Measurements from ENCODE around the gene SLC13A2.

SLC13A2 gene

GRCh38 chr17:28497931-28498330 lies 24.5 kb downstream of the SLC13A2 start:
- Histone ChIP-seq H3K27me3 (ENCODE audit: insufficient read depth, low read length, poor library complexity, severe bottlenecking) (no peaks in the 10 kb centered on the region), H3K4me3 (ENCODE audit: low read length, poor library complexity, severe bottlenecking) (no peak overlapping the region), H3K9ac (ENCODE audit: low read depth, low read length, poor library complexity, severe bottlenecking) (no peak overlapping the region), H3K79me2 (ENCODE audit: insufficient read depth, low read length) (no peaks in the 10 kb centered on the region), H3K9me2 (replicated peaks; ENCODE audit: low read depth, low read length) (no peaks in the 10 kb centered on the region), H3K4me1 (ENCODE audit: insufficient read depth, low read length, poor library complexity, severe bottlenecking) (peaks cover 11% of the 10 kb centered on the region), H3F3A (ENCODE audit: low read depth) (no peaks in the 10 kb centered on the region), H3K4me2 (ENCODE audit: low read depth, low read length, poor library complexity, severe bottlenecking) (no peak overlapping the region), H3K9me3 (ENCODE audit: insufficient read depth, low read depth, low read length) (no peaks in the 10 kb centered on the region), H4K20me1 (ENCODE audit: insufficient read depth, low read length, poor library complexity, severe bottlenecking) (no peaks in the 10 kb centered on the region), H2AFZ (ENCODE audit: low read length) (no peak overlapping the region), H3K36me3 (ENCODE audit: insufficient read depth, low read length) (no peaks in the 10 kb centered on the region)
- TF ChIP-seq, protein P1, sequence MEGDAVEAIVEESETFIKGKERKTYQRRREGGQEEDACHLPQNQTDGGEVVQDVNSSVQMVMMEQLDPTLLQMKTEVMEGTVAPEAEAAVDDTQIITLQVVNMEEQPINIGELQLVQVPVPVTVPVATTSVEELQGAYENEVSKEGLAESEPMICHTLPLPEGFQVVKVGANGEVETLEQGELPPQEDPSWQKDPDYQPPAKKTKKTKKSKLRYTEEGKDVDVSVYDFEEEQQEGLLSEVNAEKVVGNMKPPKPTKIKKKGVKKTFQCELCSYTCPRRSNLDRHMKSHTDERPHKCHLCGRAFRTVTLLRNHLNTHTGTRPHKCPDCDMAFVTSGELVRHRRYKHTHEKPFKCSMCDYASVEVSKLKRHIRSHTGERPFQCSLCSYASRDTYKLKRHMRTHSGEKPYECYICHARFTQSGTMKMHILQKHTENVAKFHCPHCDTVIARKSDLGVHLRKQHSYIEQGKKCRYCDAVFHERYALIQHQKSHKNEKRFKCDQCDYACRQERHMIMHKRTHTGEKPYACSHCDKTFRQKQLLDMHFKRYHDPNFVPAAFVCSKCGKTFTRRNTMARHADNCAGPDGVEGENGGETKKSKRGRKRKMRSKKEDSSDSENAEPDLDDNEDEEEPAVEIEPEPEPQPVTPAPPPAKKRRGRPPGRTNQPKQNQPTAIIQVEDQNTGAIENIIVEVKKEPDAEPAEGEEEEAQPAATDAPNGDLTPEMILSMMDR (conservative IDR thresholded peaks at IDR 0.05; ENCODE audit: low read length): no peak
- TF ChIP-seq EZH2phosphoT487 (IDR thresholded peaks at IDR 0.05; ENCODE audit: borderline replicate concordance): no peak

DNA sequence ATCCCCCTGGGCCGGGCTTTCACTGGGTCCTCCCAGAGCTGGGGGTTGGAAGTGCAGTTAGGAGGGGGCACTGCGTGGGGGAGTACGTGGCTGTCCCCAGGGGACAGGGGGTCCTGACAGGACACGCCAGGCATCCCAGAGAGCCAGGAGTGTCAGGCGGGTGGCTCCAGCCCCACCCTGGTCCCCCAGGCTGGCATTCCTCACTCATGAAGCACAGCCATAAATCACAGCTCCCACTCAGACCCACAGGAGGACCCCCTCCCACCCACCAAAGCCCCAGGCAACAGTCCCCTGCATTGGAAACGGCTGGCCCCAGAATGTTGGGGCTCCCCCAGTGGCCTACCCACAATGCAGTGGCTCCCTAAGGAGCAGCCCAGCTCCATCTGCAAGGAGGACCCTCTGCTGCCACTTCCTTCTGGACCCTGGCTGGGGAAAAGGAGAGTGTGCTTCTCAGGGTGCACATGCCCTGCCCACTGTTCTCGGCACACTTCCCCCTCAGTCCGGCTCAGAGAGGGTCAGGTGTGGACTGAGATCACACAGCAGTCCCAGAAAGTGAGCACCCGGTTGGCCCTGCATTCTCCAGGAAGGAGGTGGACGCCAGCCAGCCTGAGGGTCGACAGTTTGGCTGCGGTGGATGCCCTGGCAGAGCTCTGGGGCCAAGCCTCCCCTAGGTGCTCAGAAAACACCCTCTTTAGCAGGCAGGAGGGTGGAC lies 25.4 kb downstream of the SLC13A2 start:
- no peak overlapping the region for H3K4me2 ChIP-seq (ENCODE audit: low read depth, low read length, poor library complexity, severe bottlenecking)
- no peaks in the 10 kb centered on the region for H4K20me1 ChIP-seq (ENCODE audit: insufficient read depth, low read length, poor library complexity, severe bottlenecking)
- no peak overlapping the region for H3K9ac ChIP-seq (ENCODE audit: low read depth, low read length, poor library complexity, severe bottlenecking)
- TF ChIP-seq, protein P1 (conservative IDR thresholded peaks at IDR 0.05; ENCODE audit: low read length): no peak
- no peak for TF ChIP-seq EZH2phosphoT487 (IDR thresholded peaks at IDR 0.05; ENCODE audit: borderline replicate concordance)
- no peaks in the 10 kb centered on the region for H3K36me3 ChIP-seq (ENCODE audit: insufficient read depth, low read length)
- H3K27me3 ChIP-seq (ENCODE audit: insufficient read depth, low read length, poor library complexity, severe bottlenecking): no peaks in the 10 kb centered on the region
- H3K9me3 ChIP-seq (ENCODE audit: insufficient read depth, low read depth, low read length): no peaks in the 10 kb centered on the region
- peaks cover 11% of the 10 kb centered on the region for H3K4me1 ChIP-seq (ENCODE audit: insufficient read depth, low read length, poor library complexity, severe bottlenecking)
- no peaks in the 10 kb centered on the region for H3K79me2 ChIP-seq (ENCODE audit: insufficient read depth, low read length)
- H2AFZ ChIP-seq (ENCODE audit: low read length): no peak overlapping the region
- no peaks in the 10 kb centered on the region for H3F3A ChIP-seq (ENCODE audit: low read depth)
- H3K9me2 ChIP-seq (replicated peaks; ENCODE audit: low read depth, low read length): no peaks in the 10 kb centered on the region
- H3K4me3 ChIP-seq (ENCODE audit: low read length, poor library complexity, severe bottlenecking): no peak overlapping the region

DNA sequence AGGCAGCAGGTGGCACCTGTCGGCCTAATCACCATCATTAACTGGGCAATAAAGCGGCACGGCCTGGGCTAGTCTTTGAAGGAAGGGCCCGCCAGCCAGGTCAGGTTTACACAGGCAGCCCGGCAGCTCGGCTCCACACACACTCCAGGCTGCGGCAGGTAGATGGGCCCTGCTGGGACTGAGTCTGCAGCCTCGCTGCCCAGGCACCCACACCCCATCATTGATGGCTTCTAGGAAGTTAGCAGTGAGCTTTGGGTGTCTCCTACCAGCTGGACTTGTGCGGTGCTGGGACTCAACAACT lies 25.9 kb downstream of the SLC13A2 start:
- H2AFZ ChIP-seq (ENCODE audit: low read length): no peak overlapping the region
- TF ChIP-seq EZH2phosphoT487 (IDR thresholded peaks at IDR 0.05; ENCODE audit: borderline replicate concordance): no peak
- TF ChIP-seq, protein P1 (conservative IDR thresholded peaks at IDR 0.05; ENCODE audit: low read length): no peak

More for the DNA sequence above, 25.9 kb downstream of the SLC13A2 start:
- H3K27me3 ChIP-seq (ENCODE audit: insufficient read depth, low read length, poor library complexity, severe bottlenecking): no peaks in the 10 kb centered on the region
- peaks cover 11% of the 10 kb centered on the region for H3K4me1 ChIP-seq (ENCODE audit: insufficient read depth, low read length, poor library complexity, severe bottlenecking)
- no peak overlapping the region for H3K4me2 ChIP-seq (ENCODE audit: low read depth, low read length, poor library complexity, severe bottlenecking)
- H3F3A ChIP-seq (ENCODE audit: low read depth): no peaks in the 10 kb centered on the region
- H3K4me3 ChIP-seq (ENCODE audit: low read length, poor library complexity, severe bottlenecking): no peak overlapping the region
- H3K9me3 ChIP-seq (ENCODE audit: insufficient read depth, low read depth, low read length): no peaks in the 10 kb centered on the region
- no peaks in the 10 kb centered on the region for H3K9me2 ChIP-seq (replicated peaks; ENCODE audit: low read depth, low read length)
- no peaks in the 10 kb centered on the region for H4K20me1 ChIP-seq (ENCODE audit: insufficient read depth, low read length, poor library complexity, severe bottlenecking)
- no peaks in the 10 kb centered on the region for H3K36me3 ChIP-seq (ENCODE audit: insufficient read depth, low read length)
- no peak overlapping the region for H3K9ac ChIP-seq (ENCODE audit: low read depth, low read length, poor library complexity, severe bottlenecking)
- no peaks in the 10 kb centered on the region for H3K79me2 ChIP-seq (ENCODE audit: insufficient read depth, low read length)

Data from Loucy (cell line).